HG03045 (cell line): ENCODE results near the gene EHBP1L1.

Experiments
- ATAC-seq: cut with Tn5 transposase; IDR thresholded peaks from one replicate; pipeline ENCODE4 v1.9.1; 2021; ENCODE audit warnings: mild to moderate bottlenecking, moderate library complexity; ENCODE audit not compliant: unreplicated experiment

EHBP1L1 gene

GRCh38 chr11:65576867-65577755, 1.3 kb downstream of the EHBP1L1 start:
- ATAC-seq: no peak

GRCh38 chr11:65577756-65578109, 1.9 kb downstream of the EHBP1L1 start:
- ATAC-seq: no peak

- no peak for ATAC-seq
Measured at GRCh38 chr11:65578134-65578533, 2.3 kb downstream of the EHBP1L1 start.

- ATAC-seq: no peak
Measured at GRCh38 chr11:65578667-65579066, 2.8 kb downstream of the EHBP1L1 start.

GRCh38 chr11:65579291-65579690, 3.4 kb downstream of the EHBP1L1 start:
- no peak for ATAC-seq

- no peak for ATAC-seq
Measured at GRCh38 chr11:65580031-65580692, 4.3 kb downstream of the EHBP1L1 start.

GRCh38 chr11:65580756-65581155, 4.9 kb downstream of the EHBP1L1 start:
- ATAC-seq: no peak

GRCh38 chr11:65581928-65582327, 6.1 kb downstream of the EHBP1L1 start:
- no peak for ATAC-seq

- ATAC-seq: no peak
Measured at GRCh38 chr11:65583589-65583988, 7.7 kb downstream of the EHBP1L1 start.

- ATAC-seq: no peak
Measured at GRCh38 chr11:65584106-65584505, 8.3 kb downstream of the EHBP1L1 start.

- ATAC-seq: no peak
Measured at GRCh38 chr11:65584723-65585171, 8.9 kb downstream of the EHBP1L1 start.

- no peak for ATAC-seq
Measured at GRCh38 chr11:65585396-65586246, 9.8 kb downstream of the EHBP1L1 start.

GRCh38 chr11:65586247-65586630, 10.4 kb downstream of the EHBP1L1 start:
- no peak for ATAC-seq

GRCh38 chr11:65586676-65587075, 10.8 kb downstream of the EHBP1L1 start:
- ATAC-seq: no peak

GRCh38 chr11:65588199-65589054, 12.6 kb downstream of the EHBP1L1 start:
- peak; percentile 66 for ATAC-seq

GRCh38 chr11:65589444-65590239, 13.8 kb downstream of the EHBP1L1 start:
- ATAC-seq: no peak

GRCh38 chr11:65590240-65590738, 14.4 kb downstream of the EHBP1L1 start:
- ATAC-seq: no peak

- ATAC-seq: no peak
Measured at GRCh38 chr11:65591939-65592857, 16.3 kb downstream of the EHBP1L1 start.
